Parathyroid adenoma (tissue), 2 donors: ENCODE measurements around the gene ACTMAP.

ENCODE experiments used
- H2AFZ ChIP-seq: fragments of 300-600 bp; sonication (generic); one replicate; pipeline ENCODE4 v1.7.0; 2017; ENCODE audit warnings: antibody characterized with exemption, mild to moderate bottlenecking
- H3K27ac ChIP-seq: fragments of 300-600 bp; sonication (generic); one replicate; pipeline ENCODE4 v1.7.0; 2017
- H3K27me3 ChIP-seq: fragments of 300-600 bp; sonication (generic); one replicate; pipeline ENCODE4 v1.7.0; 2017; ENCODE audit warnings: low read length; ENCODE audit not compliant: control insufficient read depth, insufficient read depth
- H3K36me3 ChIP-seq: fragments of 300-600 bp; sonication (generic); one replicate; pipeline ENCODE4 v1.7.0; 2017; ENCODE audit warnings: low read length; ENCODE audit not compliant: control insufficient read depth, insufficient read depth
- H3K4me1 ChIP-seq: fragments of 300-600 bp; sonication (generic); one replicate; pipeline ENCODE4 v1.7.0; 2017; ENCODE audit warnings: control low read depth
- H3K4me2 ChIP-seq: fragments of 300-600 bp; sonication (generic); one replicate; pipeline ENCODE4 v1.7.0; 2017; ENCODE audit warnings: low read length
- H3K4me3 ChIP-seq: fragments of 300-600 bp; sonication (generic); one replicate; pipeline ENCODE4 v1.7.0; 2017; ENCODE audit warnings: low read depth, low read length
- H3K79me2 ChIP-seq: fragments of 300-600 bp; sonication (generic); one replicate; pipeline ENCODE4 v1.7.0; 2017; ENCODE audit warnings: control low read depth
- H3K9ac ChIP-seq: fragments of 300-600 bp; sonication (generic); one replicate; pipeline ENCODE4 v1.7.0; 2017; ENCODE audit warnings: mild to moderate bottlenecking
- H3K9me3 ChIP-seq: fragments of 300-600 bp; sonication (generic); one replicate; pipeline ENCODE4 v1.7.0; 2017; ENCODE audit warnings: low read length; ENCODE audit not compliant: control insufficient read depth
- CTCF ChIP-seq: fragments of 300-600 bp; sonication (generic); IDR thresholded peaks from one replicate; pipeline ENCODE4 v1.7.0; 2017; ENCODE audit warnings: antibody characterized with exemption, mild to moderate bottlenecking
- donor health status: primary hyperparathyroidism.

Gene ACTMAP

GRCh38 chr19:40692212-40692551 lies 58.1 kb downstream of the ACTMAP start:
- H3K4me3 ChIP-seq, result no peak overlapping the region
- no peak overlapping the region for H3K27ac ChIP-seq

GRCh38 chr19:40691421-40692211 lies 58.7 kb downstream of the ACTMAP start:
- Histone ChIP-seq H3K27ac (no peak overlapping the region), H3K9me3 (no peaks in the 10 kb centered on the region), H3K36me3 (no peaks in the 10 kb centered on the region), H3K4me3 (no peak overlapping the region), H3K27me3 (no peaks in the 10 kb centered on the region), H3K79me2 (no peaks in the 10 kb centered on the region), H2AFZ (no peak overlapping the region), H3K4me1 (peaks cover 3% of the 10 kb centered on the region), H3K4me2 (no peak overlapping the region), H3K9ac (no peak overlapping the region)
- TF ChIP-seq CTCF, result no peak

More at GRCh38 chr19:40692212-40692551, 58.1 kb downstream of the ACTMAP start:
- TF ChIP-seq CTCF, result no peak
- H3K36me3 ChIP-seq, result no peaks in the 10 kb centered on the region
- H3K79me2 ChIP-seq, result no peaks in the 10 kb centered on the region
- no peaks in the 10 kb centered on the region for H3K27me3 ChIP-seq
- no peak overlapping the region for H3K9ac ChIP-seq
- no peak overlapping the region for H3K4me2 ChIP-seq
- no peak overlapping the region for H2AFZ ChIP-seq
- no peaks in the 10 kb centered on the region for H3K9me3 ChIP-seq
- peaks cover 3% of the 10 kb centered on the region for H3K4me1 ChIP-seq
